ENCODE data around the gene PDGFA.

- TF ChIP-seq CTCF (optimal IDR thresholded peaks at IDR 0.05 in 1 of 3, IDR thresholded peaks at IDR 0.05 in 1 of 3, conservative IDR thresholded peaks at IDR 0.05 in 1 of 3; ENCODE audit: extremely low read depth in 1 of 3, insufficient read depth in 2 of 3, low read length in 3 of 3) (no peak), EZH2 (IDR thresholded peaks at IDR 0.05; ENCODE audit: low read length) (no peak)
Observed at GRCh38 chr7:461117-461452, 58.6 kb downstream of the PDGFA start.
